Endothelial cell of umbilical vein (primary cell): Measurements from ENCODE around the gene CYP2C18. TPM values are rescaled to one million over a fixed set of nuclear protein-coding genes. Genes with fewer than 3 reads are reported as not detected.

Source experiments
- BruUV-seq: library from RNA; stranded (reverse); fragments of 400-500 nt; replicated peaks from 2 replicates; lab custom pipeline; 2021; lab: Mats Ljungman, UMichigan
- CTCF ChIA-PET: fragments of 300-600, 350-600 bp; sonication (Branson Sonifier 250); formaldehyde crosslinking; loops from one replicate; lab custom pipeline; 2021; ENCODE audit warnings: antibody characterized with exemption, inconsistent platforms; lab: Charles Lee
- POLR2A ChIA-PET: fragments of 300-600, 350-600 bp; sonication (Branson Sonifier 250); formaldehyde crosslinking; loops from one replicate; lab custom pipeline; 2021; ENCODE audit warnings: antibody characterized with exemption, inconsistent platforms; lab: Charles Lee
- DNase-seq: peaks from one replicate; pipeline ENCODE4 v3.0.0-alpha.2; 2011; ENCODE audit warnings: low read depth, low spot score
- FAIRE-seq: peaks from 2 replicates; lab custom pipeline; 2011; peaks lifted over from hg19 to GRCh38; lab: Jason Lieb, UNC
- H2AFZ ChIP-seq: 2 replicates; pipeline ENCODE4 v1.6.0; 2012; ENCODE audit warnings: low read depth, low read length, control low read depth, inconsistent platforms
- H3K27ac ChIP-seq: 2 replicates; pipeline ENCODE4 v1.5.1; 2011; ENCODE audit warnings: low read depth, mild to moderate bottlenecking, control low read depth, low read length, moderate library complexity; ENCODE audit not compliant: insufficient read depth
- H3K27me3 ChIP-seq, 2 experiments: 2 replicates each; pipeline versions ENCODE4 v1.6.0 to v1.6.1; 2011; ENCODE audit warnings: low read length in 2 of 2, mixed read lengths in 1 of 2; ENCODE audit not compliant: control insufficient read depth in 2 of 2, insufficient read depth in 2 of 2
- H3K36me3 ChIP-seq, 2 experiments: 2 replicates in 1 of 2; 3 replicates in 1 of 2; pipeline ENCODE4 v1.5.1; 2011; ENCODE audit warnings: low read length in 2 of 2, mild to moderate bottlenecking in 1 of 2, moderate library complexity in 1 of 2; ENCODE audit not compliant: control insufficient read depth in 2 of 2, insufficient read depth in 2 of 2; ENCODE audit errors: extremely low read depth in 1 of 2
- H3K4me1 ChIP-seq: 3 replicates; pipeline ENCODE4 v1.5.1; 2011; ENCODE audit warnings: mild to moderate bottlenecking, low read length; ENCODE audit not compliant: control insufficient read depth, insufficient read depth; ENCODE audit errors: extremely low read depth
- H3K4me2 ChIP-seq: 2 replicates; pipeline ENCODE4 v1.6.1; 2011; ENCODE audit warnings: low read length, control low read depth, mixed read lengths; ENCODE audit not compliant: insufficient read depth
- H3K4me3 ChIP-seq, 3 experiments: fragments of 200-600 bp in 1 of 3; sonication (generic), shearing (Covaris generic) in 1 of 3; replicated peaks in 1 of 3; 2 replicates each; pipeline ENCODE4 v1.5.1; 2011 to 2016; ENCODE audit warnings: control low read depth in 3 of 3, low read length in 3 of 3, mild to moderate bottlenecking in 2 of 3, inconsistent platforms in 1 of 3, low read depth in 1 of 3, moderate library complexity in 1 of 3; ENCODE audit not compliant: insufficient read depth in 1 of 3
- H3K79me2 ChIP-seq: 2 replicates; pipeline ENCODE4 v1.6.0; 2012; ENCODE audit warnings: low read length, inconsistent platforms; ENCODE audit not compliant: control insufficient read depth, insufficient read depth
- H3K9ac ChIP-seq: replicated peaks from 2 replicates; pipeline ENCODE3; 2011; ENCODE audit warnings: low read length, control low read depth; ENCODE audit not compliant: insufficient read depth; ENCODE audit errors: extremely low read depth
- H3K9me1 ChIP-seq: replicated peaks from 3 replicates; pipeline ENCODE4 v1.6.0; 2011; ENCODE audit warnings: mild to moderate bottlenecking, low read length; ENCODE audit not compliant: control insufficient read depth, insufficient read depth; ENCODE audit errors: extremely low read depth
- H3K9me3 ChIP-seq: replicated peaks from 2 replicates; pipeline ENCODE4 v1.5.1; 2012; ENCODE audit warnings: low read length, inconsistent platforms; ENCODE audit not compliant: control insufficient read depth, insufficient read depth
- H4K20me1 ChIP-seq: replicated peaks from 2 replicates; pipeline ENCODE3; 2011; ENCODE audit warnings: mild to moderate bottlenecking, low read length; ENCODE audit not compliant: control insufficient read depth, insufficient read depth; ENCODE audit errors: extremely low read depth
- CTCF ChIP-seq, 2 donors: IDR thresholded peaks; 1 replicate in 1 of 2; 2 replicates in 1 of 2; pipeline ENCODE4 v1.5.1; 2011; ENCODE audit warnings: low read length in 2 of 2, mild to moderate bottlenecking in 2 of 2, moderate library complexity in 2 of 2, control low read depth in 1 of 2, inconsistent platforms in 1 of 2, low read depth in 1 of 2; ENCODE audit not compliant: insufficient read depth in 1 of 2; ENCODE audit errors: extremely low read depth in 1 of 2
- EZH2 ChIP-seq: IDR thresholded peaks from 2 replicates; pipeline ENCODE4 v1.6.1; 2012; ENCODE audit warnings: borderline replicate concordance, low read depth, mild to moderate bottlenecking, moderate library complexity, low read length, inconsistent platforms; ENCODE audit not compliant: severe bottlenecking
- FOS ChIP-seq: IDR thresholded peaks from 2 replicates; pipeline ENCODE4 v1.6.1; 2011; ENCODE audit warnings: mild to moderate bottlenecking, low read length, moderate library complexity, borderline replicate concordance; ENCODE audit not compliant: insufficient read depth
- GATA2 ChIP-seq: IDR thresholded peaks from 2 replicates; pipeline ENCODE4 v1.7.0; 2011; ENCODE audit warnings: low read depth, mild to moderate bottlenecking, moderate library complexity, mixed read lengths, low read length; ENCODE audit not compliant: insufficient read length, insufficient read depth
- JUN ChIP-seq: IDR thresholded peaks from 2 replicates; pipeline ENCODE4 v1.6.1; 2011; ENCODE audit warnings: borderline replicate concordance, low read depth; ENCODE audit not compliant: insufficient read length, insufficient read depth
- MAX ChIP-seq: IDR thresholded peaks from 2 replicates; pipeline ENCODE4 v1.6.1; 2011; ENCODE audit not compliant: insufficient read depth, insufficient read length
- MYC ChIP-seq: IDR thresholded peaks from one replicate; pipeline ENCODE4 v1.6.1; 2011; ENCODE audit warnings: mild to moderate bottlenecking, low read depth, low read length
- POLR2A ChIP-seq: IDR thresholded peaks from 2 replicates; pipeline ENCODE4 v1.6.1; 2012; ENCODE audit warnings: low read depth, mild to moderate bottlenecking, control low read depth, low read length
- POLR2AphosphoS5 ChIP-seq: IDR thresholded peaks from 2 replicates; pipeline ENCODE4 v1.6.1; 2012; ENCODE audit warnings: low read depth, mild to moderate bottlenecking, control low read depth, low read length, moderate library complexity; ENCODE audit not compliant: insufficient read depth
- dilution Hi-C: fragments of 300-500 bp; cut with MboI; formaldehyde crosslinking; loops from one replicate; pipeline ENCODE4 v1.15.0; 2019; ENCODE audit warnings: low sequenced_read_pairs; ENCODE audit not compliant: extremely low pct_ligation_motif_present
- intact Hi-C: fragments of 100-400 bp; cut with micrococcal nuclease; formaldehyde crosslinking; loops from one replicate; pipeline ENCODE4 v1.10.0; 2022
- polyA plus RNA-seq, 4 experiments: library from polyadenylated mRNA; depleted of rRNA in 3 of 4; stranded (reverse) in 3 of 4; unstranded in 1 of 4; fragments of >200 nt; gene quantifications; 2 replicates each; pipeline versions ENCODE4 v1.2.1 to v1.2.3, GENCODE V29; 2011 to 2012; ENCODE audit warnings: missing spikeins in 1 of 4
- total RNA-seq: library from RNA; stranded (reverse); gene quantifications from 2 replicates; pipeline ENCODE4 v1.2.3, GENCODE V29; 2021

The CYP2C18 gene
- total and polyA plus RNA-seq, 2 donors (not counting 3 experiments of a cell fraction or from before 2014, with no cell fraction given) = not detected

- no peaks in the 10 kb centered on the region for H3K36me3 ChIP-seq
- CTCF ChIA-PET = no interaction called here
- no peaks in the 10 kb centered on the region for H3K79me2 ChIP-seq
- FAIRE-seq (no peak), DNase-seq (no peak)
- no peak for TF ChIP-seq POLR2A
- TF ChIP-seq FOS = no peak
- no peak for TF ChIP-seq GATA2
- no peak for TF ChIP-seq POLR2AphosphoS5
- TF ChIP-seq EZH2 = no peak
- no peak for TF ChIP-seq MYC
- no peak for TF ChIP-seq JUN
- TF ChIP-seq CTCF (IDR thresholded peaks at IDR 0.05; ENCODE audit: extremely low read depth in 1 of 2, insufficient read depth in 1 of 2, low read depth in 1 of 2, low read length in 2 of 2) = no peak
- TF ChIP-seq MAX = no peak
- BruUV-seq = no TSS peak
- H3K27ac ChIP-seq = no peak overlapping the region
- no peak overlapping the region for H3K9ac ChIP-seq
- no peaks in the 10 kb centered on the region for H4K20me1 ChIP-seq
- dilution Hi-C loops = no loop called here
- POLR2A ChIA-PET = no interaction called here
- H3K9me1 ChIP-seq = no peaks in the 10 kb centered on the region
- H3K9me3 ChIP-seq = no peaks in the 10 kb centered on the region
- H3K4me2 ChIP-seq = no peak overlapping the region
- no peak overlapping the region for H3K4me3 ChIP-seq
- no peaks in the 10 kb centered on the region for H3K4me1 ChIP-seq
- no peak overlapping the region for H2AFZ ChIP-seq
- intact Hi-C loops = no loop called here
- no peaks in the 10 kb centered on the region for H3K27me3 ChIP-seq
Measured at GRCh38 chr10:94780844-94781243, 97.3 kb downstream of the CYP2C18 start.
